ENCODE results near the gene ST3GAL6. TPM values are rescaled to one million over a fixed set of nuclear protein-coding genes. Genes with fewer than 3 reads are reported as not detected.

The ST3GAL6 gene
- total and polyA plus RNA-seq, 9 of the 15 experiments (the other 6 are each of a cell fraction or from before 2014, with no cell fraction given) = 0.14 TPM; not detected in 8

GRCh38 chr3:98733812-98734281 lies 29.3 kb upstream of the ST3GAL6 start:
- H3K4me2 ChIP-seq (ENCODE audit: insufficient read depth, low read length) = no peak overlapping the region
- H3K27me3 ChIP-seq (ENCODE audit: control insufficient read depth in 2 of 2, insufficient read depth in 2 of 2, low read length in 2 of 2) = peaks cover 9 to 15% of the 10 kb centered on the region in 2 experiments; a peak in 4 of 5 replicates
- H3K36me3 ChIP-seq (ENCODE audit: control insufficient read depth, insufficient read depth, low read length) = no peaks in the 10 kb centered on the region
- CTCF ChIA-PET (ENCODE audit: low intra/inter-chr PET ratio) = no interaction called here
- no TSS peak for BruUV-seq (replicated peaks)
- H3K9ac ChIP-seq (ENCODE audit: insufficient read depth in 1 of 2, low read depth in 2 of 2, low read length in 2 of 2) = no peak overlapping the region
- POLR2A ChIA-PET = no interaction called here
- H3K9me3 ChIP-seq (replicated peaks; ENCODE audit: control insufficient read depth, insufficient read depth, low read depth, low read length) = no peaks in the 10 kb centered on the region
- no peaks in the 10 kb centered on the region for H3K9me1 ChIP-seq (ENCODE audit: control insufficient read depth, insufficient read depth, low read length)
- intact Hi-C loops (cut with micrococcal nuclease) = no loop called here
- no peaks in the 10 kb centered on the region for H3K79me2 ChIP-seq (ENCODE audit: control insufficient read depth, insufficient read depth, low read length)
- 3% methylated on average over 14 of the region's 15 CpGs for WGBS (ENCODE audit: insufficient coverage, low coverage, missing lambda C conversion rate)
- ATAC-seq (no peak), FAIRE-seq (no peak), DNase-seq (ENCODE audit: extremely low read depth in 1 of 4, low spot score in 3 of 4) (no peak)
- no peak overlapping the region for H3K4me3 ChIP-seq
- in situ Hi-C loops (cut with MboI) = no loop called here
- H4K20me1 ChIP-seq (replicated peaks; ENCODE audit: control insufficient read depth, insufficient read depth, low read length) = no peaks in the 10 kb centered on the region
- H3K27ac ChIP-seq (ENCODE audit: extremely low read depth, low read depth, low read length) = no peak overlapping the region
- TF ChIP-seq ETS1 (conservative IDR thresholded peaks at IDR 0.05; ENCODE audit: control insufficient read depth, low read depth, low read length) (no peak), ZNF41 (CRISPR knock-in tag; conservative IDR thresholded peaks at IDR 0.05) (no peak), E4F1 (CRISPR knock-in tag; IDR thresholded peaks at IDR 0.05; ENCODE audit: borderline replicate concordance) (no peak), ZBTB49 (CRISPR knock-in tag; IDR thresholded peaks at IDR 0.05; ENCODE audit: borderline replicate concordance) (no peak), TEAD2 (tag; IDR thresholded peaks at IDR 0.05) (no peak), STAG1 (CRISPR knock-in tag; IDR thresholded peaks at IDR 0.05; ENCODE audit: borderline replicate concordance) (no peak), ELK3 (CRISPR knock-in tag; IDR thresholded peaks at IDR 0.05) (no peak), HDAC8 (tag; IDR thresholded peaks at IDR 0.05) (no peak), E2F5 (CRISPR knock-in tag; IDR thresholded peaks at IDR 0.05) (no peak), CBX3 (IDR thresholded peaks at IDR 0.05; ENCODE audit: borderline replicate concordance in 1 of 2, low read length in 2 of 2) (no peak), NR2C2 (CRISPR knock-in tag; IDR thresholded peaks at IDR 0.05) (no peak), NR2C2 (tag; IDR thresholded peaks at IDR 0.05) (no peak)
- H2AFZ ChIP-seq (ENCODE audit: low read depth, low read length) = no peak overlapping the region
- peaks cover 0 to 11% of the 10 kb centered on the region in 2 experiments; a peak in 2 of 5 replicates for H3K4me1 ChIP-seq (replicated peaks in 1 of 2; ENCODE audit: control insufficient read depth in 2 of 2, insufficient read depth in 2 of 2, low read length in 2 of 2)

All from K562 (cell line).